GM19351 (cell line): ENCODE measurements around the gene PRDM15.

Source experiments
- ATAC-seq: cut with Tn5 transposase; IDR thresholded peaks from one replicate; pipeline ENCODE4 v1.9.1; 2021; ENCODE audit warnings: mild to moderate bottlenecking, moderate library complexity; ENCODE audit not compliant: unreplicated experiment

PRDM15 gene

GRCh38 chr21:41765973-41766882 lies 112.9 kb downstream of the PRDM15 start:
- ATAC-seq = no peak

GRCh38 chr21:41765420-41765821 lies 113.7 kb downstream of the PRDM15 start:
- ATAC-seq = no peak

GRCh38 chr21:41764558-41765419 lies 114.4 kb downstream of the PRDM15 start:
- ATAC-seq = no peak

GRCh38 chr21:41763996-41764395 lies 115.1 kb downstream of the PRDM15 start:
- ATAC-seq = no peak

GRCh38 chr21:41763398-41763931 lies 115.7 kb downstream of the PRDM15 start:
- no peak for ATAC-seq

- ATAC-seq = no peak
Measured at GRCh38 chr21:41762753-41763152, 116.4 kb downstream of the PRDM15 start.

- ATAC-seq = no peak
Measured at GRCh38 chr21:41761934-41762635, 117.1 kb downstream of the PRDM15 start.

GRCh38 chr21:41761211-41761933 lies 117.8 kb downstream of the PRDM15 start:
- no peak for ATAC-seq

GRCh38 chr21:41760411-41760810 lies 118.7 kb downstream of the PRDM15 start:
- no peak for ATAC-seq

GRCh38 chr21:41759926-41760325 lies 119.2 kb downstream of the PRDM15 start:
- ATAC-seq = no peak

GRCh38 chr21:41759214-41759840 lies 119.8 kb downstream of the PRDM15 start:
- ATAC-seq = no peak

- ATAC-seq = no peak
Measured at GRCh38 chr21:41758550-41758949, 120.6 kb downstream of the PRDM15 start.

GRCh38 chr21:41755934-41756773 lies 123.0 kb downstream of the PRDM15 start:
- ATAC-seq = no peak

- ATAC-seq = no peak
Measured at GRCh38 chr21:41755258-41755933, 123.7 kb downstream of the PRDM15 start.

GRCh38 chr21:41754479-41754891 lies 124.7 kb downstream of the PRDM15 start:
- ATAC-seq = no peak

- no peak for ATAC-seq
Measured at GRCh38 chr21:41753006-41753898, 125.9 kb downstream of the PRDM15 start.

GRCh38 chr21:41752231-41752681 lies 126.9 kb downstream of the PRDM15 start:
- no peak for ATAC-seq
